Peyer's patch (tissue), 4 donors: ENCODE measurements around the gene GEMIN5.
"Not testable (repeated sequence)": the region's sequence is repeated elsewhere in the genome, so short reads cannot be mapped to it uniquely, and the experiment has no call there.

Experiments used
- POLR2A ChIP-seq, 2 donors: fragments of 450-650 bp; IDR thresholded peaks; one replicate each; pipeline ENCODE4 v1.5.1; 2017; ENCODE audit warnings: antibody characterized with exemption in 2 of 2, mild to moderate bottlenecking in 2 of 2, moderate library complexity in 2 of 2
- TF ChIP-seq, protein P1 (sequence below), 6 experiments: fragments of 450-650 bp in 4 of 6; fragments of 200-600 bp in 2 of 6; sonication (generic) in 1 of 6; IDR thresholded peaks; one replicate each; pipeline ENCODE4 v1.5.1; 2017 to 2019; ENCODE audit warnings: antibody characterized with exemption in 6 of 6, mild to moderate bottlenecking in 3 of 6, moderate library complexity in 1 of 6

DNA sequence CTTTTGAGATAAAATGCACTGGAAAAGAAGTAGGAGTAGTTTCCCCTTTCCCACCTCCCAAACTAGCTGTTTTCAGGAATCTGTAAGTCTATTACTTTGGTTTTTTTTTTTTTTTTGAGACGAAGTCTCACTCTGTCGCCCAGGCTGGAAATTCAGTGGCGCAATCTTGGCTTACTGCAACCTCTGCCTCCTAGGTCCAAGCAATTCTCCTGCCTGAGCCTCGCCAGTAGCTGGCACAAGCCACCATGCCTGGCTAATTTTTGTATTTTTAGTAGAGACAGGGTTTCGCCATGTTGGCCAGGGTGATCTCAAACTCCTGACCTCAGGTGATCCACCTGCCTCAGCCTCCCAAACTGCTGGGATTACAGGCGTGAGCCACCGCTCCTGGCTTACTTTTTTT is 32.4 kb downstream of the GEMIN5 start:
- TF ChIP-seq, protein P1, sequence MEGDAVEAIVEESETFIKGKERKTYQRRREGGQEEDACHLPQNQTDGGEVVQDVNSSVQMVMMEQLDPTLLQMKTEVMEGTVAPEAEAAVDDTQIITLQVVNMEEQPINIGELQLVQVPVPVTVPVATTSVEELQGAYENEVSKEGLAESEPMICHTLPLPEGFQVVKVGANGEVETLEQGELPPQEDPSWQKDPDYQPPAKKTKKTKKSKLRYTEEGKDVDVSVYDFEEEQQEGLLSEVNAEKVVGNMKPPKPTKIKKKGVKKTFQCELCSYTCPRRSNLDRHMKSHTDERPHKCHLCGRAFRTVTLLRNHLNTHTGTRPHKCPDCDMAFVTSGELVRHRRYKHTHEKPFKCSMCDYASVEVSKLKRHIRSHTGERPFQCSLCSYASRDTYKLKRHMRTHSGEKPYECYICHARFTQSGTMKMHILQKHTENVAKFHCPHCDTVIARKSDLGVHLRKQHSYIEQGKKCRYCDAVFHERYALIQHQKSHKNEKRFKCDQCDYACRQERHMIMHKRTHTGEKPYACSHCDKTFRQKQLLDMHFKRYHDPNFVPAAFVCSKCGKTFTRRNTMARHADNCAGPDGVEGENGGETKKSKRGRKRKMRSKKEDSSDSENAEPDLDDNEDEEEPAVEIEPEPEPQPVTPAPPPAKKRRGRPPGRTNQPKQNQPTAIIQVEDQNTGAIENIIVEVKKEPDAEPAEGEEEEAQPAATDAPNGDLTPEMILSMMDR (IDR thresholded peaks at IDR 0.05), result not testable (repeated sequence)
- not testable (repeated sequence) for TF ChIP-seq POLR2A (IDR thresholded peaks at IDR 0.05)
